GM12873 (cell line): ENCODE measurements around the gene PTGER1.

Source experiments
- CTCF ChIP-seq: IDR thresholded peaks from 2 replicates; pipeline ENCODE4 v1.5.1; 2012; ENCODE audit warnings: low read depth, mild to moderate bottlenecking, moderate library complexity, low read length, control low read depth; ENCODE audit not compliant: insufficient read depth; ENCODE audit errors: missing control alignments

The PTGER1 gene

GRCh38 chr19:14507704-14508542 is 32.8 kb upstream of the PTGER1 start:
- TF ChIP-seq CTCF: no peak

GRCh38 chr19:14505488-14506239 is 30.5 kb upstream of the PTGER1 start:
- TF ChIP-seq CTCF: peak; percentile 89

- TF ChIP-seq CTCF: no peak
Observed at GRCh38 chr19:14503285-14503684, 28.1 kb upstream of the PTGER1 start.

GRCh38 chr19:14502334-14503092 is 27.4 kb upstream of the PTGER1 start:
- no peak for TF ChIP-seq CTCF

- no peak for TF ChIP-seq CTCF
Observed at GRCh38 chr19:14497228-14497921, 22.2 kb upstream of the PTGER1 start.

- TF ChIP-seq CTCF: no peak
Observed at GRCh38 chr19:14496834-14497227, 21.7 kb upstream of the PTGER1 start.
